Stimulated activated CD4-positive, alpha-beta T cell treated with anti-CD3 and anti-CD28 coated beads, Interleukin-15, amount 100 ng/mL, for 48 hours (primary cell): Measurements from ENCODE around the gene LRRC4C.
"Not testable (repeated sequence)": the region's sequence is repeated elsewhere in the genome, so short reads cannot be mapped to it uniquely, and the experiment has no call there.

ENCODE experiments used
- DNase-seq, 2 donors: peaks; one replicate each; pipeline ENCODE4 v3.0.0-alpha.2; 2020; ENCODE audit warnings: low read depth in 2 of 2

LRRC4C gene

DNA sequence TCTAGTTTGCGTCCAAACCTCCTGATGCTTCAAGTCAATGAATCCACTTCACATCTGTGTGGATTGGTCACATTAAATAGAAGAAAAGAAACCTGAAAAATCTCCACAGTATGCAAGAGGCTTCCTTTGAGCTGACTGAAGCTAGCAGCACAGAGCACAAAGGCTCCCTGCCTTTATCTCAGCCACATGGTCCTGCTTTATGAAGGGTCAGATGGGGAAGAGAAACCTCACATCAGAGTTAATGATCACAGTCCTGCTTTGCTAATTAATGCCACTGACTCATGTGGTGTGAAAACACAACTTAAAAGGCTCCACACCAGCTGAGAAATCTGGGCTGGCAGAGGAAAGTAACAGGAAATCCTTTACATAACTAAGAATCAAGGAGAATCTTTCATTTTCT is 1291.0 kb downstream of the LRRC4C start:
- DNase-seq, result no peak

DNA sequence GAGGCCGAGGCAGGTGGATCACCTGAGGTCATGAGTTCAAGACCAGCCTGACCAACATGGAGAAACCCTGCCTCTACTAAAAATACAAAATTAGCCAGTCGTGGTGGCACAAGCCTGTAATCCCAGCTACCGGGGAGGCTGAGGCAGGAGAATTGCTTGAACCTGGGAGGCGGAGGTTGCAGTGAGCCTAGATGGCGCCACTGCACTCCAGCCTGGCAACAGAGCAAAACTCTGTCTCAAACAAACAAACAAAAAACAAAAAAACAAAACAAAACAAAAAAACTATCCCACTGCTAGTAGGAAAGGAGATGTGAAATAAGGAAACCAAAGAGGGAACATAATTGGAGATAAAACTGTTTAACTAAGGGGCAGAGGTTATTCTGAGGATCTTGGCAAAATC is 1291.6 kb downstream of the LRRC4C start:
- DNase-seq, result not testable (repeated sequence)

DNA sequence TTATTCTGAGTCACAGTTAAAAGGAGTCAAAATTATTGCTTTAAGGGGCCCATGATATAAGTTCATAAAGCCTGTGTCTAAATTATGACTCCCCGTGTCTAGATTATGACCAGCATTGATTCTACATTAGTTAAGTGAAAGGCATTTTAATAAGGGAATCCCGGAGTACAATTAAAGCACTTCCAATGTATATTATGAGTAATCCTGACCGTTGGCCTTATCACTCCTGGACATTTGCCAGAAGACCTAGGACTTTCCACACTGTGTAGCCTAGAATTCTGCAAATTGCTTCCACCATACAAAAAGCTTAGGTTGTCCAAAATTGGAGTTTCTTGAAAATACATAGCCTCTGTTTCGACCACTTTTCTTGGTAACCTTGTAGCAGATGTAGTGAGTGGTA is 1292.6 kb downstream of the LRRC4C start:
- no peak for DNase-seq

DNA sequence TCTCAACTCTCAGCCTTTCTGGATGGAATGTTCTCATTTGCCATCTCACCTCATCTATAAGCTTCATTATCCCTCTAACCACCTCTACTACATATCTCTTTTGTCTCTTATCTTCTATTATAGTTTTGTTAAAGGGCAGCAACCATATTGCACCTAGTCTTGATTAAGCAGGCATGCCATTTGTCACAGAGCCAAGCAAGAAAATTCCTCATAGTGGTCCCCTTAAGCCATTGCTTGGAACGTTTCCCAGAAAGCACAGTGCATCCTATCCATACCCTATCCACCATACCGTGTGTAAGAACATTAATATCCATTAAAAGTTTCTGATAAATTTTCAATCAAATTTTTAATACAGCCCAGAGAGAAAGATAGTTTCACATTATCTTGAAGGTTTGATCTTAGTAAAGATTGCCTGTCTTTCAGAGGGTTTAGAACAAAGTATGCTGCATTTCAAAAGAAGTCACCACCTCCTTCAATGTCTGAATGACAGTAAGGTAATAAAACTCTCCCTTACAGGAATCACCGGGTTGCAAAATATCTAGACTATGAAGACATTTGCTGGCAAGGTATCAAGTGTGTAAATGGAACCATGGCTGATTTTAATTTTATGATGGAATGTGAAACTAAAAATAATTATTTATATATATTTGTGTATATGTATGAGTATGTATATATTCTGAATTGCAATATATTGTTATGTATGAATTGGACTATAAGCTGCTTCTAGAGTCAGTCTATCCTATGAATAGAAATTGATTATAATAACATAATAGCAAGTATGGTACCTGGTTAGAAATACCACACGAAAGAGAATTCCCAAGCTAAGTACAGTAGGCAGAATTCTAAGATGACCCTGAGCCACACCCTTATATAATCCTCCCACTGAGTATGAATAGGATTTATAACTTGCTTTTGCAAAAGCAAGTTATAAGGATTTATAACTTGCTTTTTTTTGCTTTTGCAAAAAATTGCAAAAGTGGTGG is 1296.3 kb downstream of the LRRC4C start:
- DNase-seq, result no peak

DNA sequence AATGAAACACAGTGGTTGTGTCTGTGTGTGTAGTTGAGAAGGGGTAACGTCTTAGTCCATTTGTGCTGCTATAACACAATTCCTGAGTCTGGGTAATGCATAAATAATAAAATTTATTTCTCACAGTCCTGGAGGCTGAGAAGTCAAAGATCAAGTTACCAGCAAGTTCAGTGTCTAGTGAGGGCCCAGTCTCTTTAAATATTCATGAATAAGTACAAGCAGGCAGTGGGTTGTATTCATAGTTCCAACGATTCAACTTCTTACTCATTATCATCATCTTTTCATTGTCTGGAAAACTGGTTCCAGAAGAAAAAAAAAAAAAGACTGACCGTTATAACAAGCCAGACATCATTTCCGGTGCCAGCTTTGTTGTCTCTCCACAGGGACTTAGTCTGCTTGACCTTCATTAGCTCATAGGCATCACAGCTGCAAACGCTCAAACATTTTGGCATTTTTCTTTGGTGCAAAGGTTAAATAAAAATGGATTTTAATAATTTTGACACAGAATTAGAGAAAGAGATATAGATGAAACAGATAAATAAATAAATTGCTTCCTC is 1297.5 kb downstream of the LRRC4C start:
- DNase-seq, result no peak

DNA sequence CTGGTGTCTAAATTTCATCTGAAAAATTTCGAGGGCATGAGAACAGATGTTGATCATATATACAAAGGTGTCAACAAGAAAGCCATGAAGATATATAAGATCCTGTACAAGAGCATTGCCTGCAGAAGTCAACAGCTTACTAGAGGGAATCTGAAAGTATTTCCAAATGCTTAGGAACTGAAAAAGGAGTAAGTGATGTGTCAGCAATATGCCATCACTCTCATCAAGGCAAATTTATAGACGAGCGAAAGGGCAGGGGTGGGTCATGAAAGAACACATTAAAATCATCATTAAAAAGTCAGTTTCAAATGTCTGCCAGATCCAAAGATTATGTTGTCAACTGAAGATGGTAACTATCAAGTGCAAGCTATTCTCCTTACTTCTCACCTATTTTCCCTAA is 1299.0 kb downstream of the LRRC4C start:
- no peak for DNase-seq

DNA sequence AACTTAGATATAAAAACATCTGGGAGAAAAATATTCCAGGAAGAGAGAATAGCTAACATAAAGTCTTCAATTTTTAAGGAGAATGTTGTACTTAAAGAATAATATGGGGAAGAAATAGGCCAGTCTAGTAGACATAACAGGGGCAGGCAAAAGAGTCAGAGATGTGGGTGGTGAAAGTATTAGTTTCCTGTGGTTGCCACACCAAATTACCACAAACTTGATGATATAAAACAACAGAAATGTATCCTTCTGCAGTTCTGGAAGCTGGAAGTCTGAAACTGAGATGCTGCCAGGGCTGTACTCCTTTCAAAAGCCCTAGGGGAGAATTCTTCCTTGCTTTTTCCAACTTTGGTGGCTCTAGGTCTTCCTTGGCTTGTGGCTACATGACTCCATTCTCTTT is 1309.7 kb downstream of the LRRC4C start:
- DNase-seq, result no peak

DNA sequence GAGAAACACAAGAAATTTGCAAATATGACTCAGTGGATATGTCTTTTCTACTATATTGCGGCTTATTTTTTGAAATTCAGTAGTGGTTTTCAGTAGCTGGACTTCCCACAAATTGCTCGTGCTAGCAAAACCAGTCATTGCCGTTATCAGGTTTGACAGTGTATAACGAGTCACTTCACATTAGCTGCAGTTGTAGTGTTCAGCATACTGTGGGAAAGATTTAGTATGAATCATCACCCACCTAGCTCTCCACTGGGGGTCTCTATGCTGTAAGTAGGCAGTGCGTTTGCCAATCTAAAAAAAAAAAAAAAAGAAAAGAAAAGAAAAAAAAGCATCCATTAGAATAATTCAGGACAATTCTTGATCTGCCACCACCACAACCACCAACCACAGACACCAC is 1318.9 kb downstream of the LRRC4C start:
- no peak for DNase-seq

DNA sequence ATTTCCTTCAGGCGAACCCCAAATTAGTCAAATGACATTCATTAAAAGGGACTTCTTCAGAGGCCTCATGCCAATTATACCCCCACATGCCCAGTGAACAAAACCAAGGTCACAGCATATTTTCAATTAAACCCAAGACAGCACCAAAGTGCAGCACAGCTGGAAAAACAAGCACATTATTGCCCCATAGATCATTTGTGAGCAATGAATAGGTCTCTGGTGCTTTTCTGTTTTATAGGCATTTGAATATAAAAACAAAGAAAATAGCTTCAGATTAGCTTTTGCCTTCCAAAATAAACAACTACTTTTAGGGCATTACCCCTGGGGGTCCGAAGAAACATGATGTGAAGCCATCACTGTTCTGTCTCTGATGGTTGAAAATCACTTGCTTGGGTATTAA is 1319.9 kb downstream of the LRRC4C start:
- DNase-seq, result no peak

DNA sequence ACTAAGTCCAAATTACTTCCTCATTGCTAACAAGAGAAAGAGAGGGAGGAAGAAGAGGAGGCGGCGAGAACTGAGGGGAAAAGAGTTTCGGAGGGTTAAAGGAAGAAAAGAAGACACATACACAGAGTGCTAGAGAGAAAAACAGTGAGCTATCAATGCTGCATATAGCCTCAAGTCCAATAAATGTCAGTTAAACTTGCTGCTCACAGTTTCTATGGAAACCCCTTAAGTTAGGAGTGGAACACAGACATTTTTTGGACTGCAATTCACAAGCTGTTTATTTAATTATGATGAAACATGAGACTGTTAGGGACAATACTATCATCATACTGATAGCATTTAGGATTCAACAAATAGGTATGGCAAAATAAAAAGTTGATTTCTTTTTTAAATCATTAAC is 1320.4 kb downstream of the LRRC4C start:
- DNase-seq, result no peak

DNA sequence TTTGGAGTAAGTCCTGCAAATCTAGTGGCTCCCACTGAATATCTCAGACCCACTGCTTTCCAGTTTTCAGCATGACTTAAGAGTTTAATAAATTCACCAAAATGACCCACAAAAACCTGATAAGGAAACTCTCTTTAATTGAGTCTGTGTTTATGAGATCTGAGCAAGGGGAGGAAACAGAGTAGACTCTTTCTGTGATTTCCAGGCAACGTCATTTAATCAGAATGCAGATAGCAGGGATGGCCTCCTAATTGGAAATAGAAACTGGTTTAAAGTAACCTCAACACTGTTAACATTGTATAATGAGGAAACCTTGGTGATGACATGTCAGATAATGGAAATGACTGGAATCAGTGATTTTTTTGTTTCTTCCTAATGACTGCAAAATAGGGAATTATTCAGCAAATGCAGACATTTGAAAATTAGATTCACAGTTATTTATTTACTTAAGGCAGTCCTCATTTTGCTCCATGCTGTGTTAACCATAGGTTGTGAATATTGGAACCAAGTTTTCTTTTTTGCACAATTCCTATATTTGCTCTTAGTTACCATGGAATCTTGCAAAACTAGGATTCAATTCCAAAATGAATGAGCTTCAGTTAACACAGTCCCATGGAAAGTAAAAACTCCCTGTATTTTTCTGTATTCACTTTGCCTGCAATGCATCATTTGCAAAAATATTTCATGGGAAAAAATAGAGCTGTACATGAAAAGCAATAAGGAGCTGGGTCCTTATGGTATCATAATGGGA is 1324.5 kb downstream of the LRRC4C start:
- DNase-seq, result no peak

DNA sequence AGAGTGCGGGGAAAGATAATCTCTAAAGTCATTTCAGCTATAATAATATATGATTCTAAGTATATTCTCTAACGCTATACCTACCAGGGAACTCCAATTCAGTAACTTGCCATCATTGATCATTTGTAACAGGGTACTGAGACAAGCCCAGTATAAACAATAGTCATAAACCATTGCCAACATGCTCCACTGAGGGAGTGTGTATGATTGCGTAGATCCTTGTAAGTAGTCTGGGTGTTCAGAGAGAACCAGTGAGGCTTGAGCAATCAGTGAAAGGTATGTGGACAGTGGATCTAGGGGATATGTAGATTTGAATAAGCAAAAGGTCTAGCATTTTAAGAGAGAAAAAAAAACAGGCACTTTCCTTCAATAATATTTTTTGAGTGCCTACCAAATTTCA is 1326.0 kb downstream of the LRRC4C start:
- DNase-seq, result no peak

DNA sequence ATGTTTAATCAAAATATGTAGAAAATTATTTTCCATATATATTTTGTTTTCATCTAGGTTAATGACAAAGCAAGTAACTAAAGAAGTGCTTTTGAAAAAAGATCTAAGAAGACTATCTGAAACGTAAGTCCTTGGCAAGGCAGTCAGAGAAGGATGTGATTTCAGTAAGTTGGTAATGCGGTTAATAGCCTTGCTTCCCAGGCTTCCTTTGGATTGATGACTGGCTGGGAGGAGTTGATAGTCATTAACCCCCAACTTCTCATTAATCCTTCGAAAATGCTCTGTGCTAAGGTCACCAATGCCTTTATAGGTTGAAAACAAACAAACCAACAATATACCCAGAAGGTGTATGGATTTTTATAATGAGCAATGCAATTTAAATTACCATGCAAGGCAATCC is 1326.5 kb downstream of the LRRC4C start:
- no peak for DNase-seq

DNA sequence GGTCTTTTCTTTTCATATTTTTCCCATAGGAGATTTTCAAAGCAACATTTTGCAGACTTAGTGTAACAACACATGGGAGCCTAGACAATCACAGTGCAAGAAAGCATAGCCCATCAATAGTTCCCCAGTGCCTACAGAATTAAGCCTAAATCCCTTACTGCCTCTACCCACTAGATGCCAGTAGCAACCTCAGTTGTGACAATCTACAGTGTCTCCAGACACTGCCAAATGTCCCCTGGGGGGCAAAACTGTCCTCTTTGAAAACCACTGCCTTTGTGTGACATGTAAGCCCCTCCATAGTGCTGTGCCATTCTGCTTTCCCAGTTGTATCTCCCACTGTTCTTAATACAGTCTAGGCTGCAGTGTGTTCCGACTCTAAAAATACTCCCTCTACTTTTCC is 1329.0 kb downstream of the LRRC4C start:
- no peak for DNase-seq

DNA sequence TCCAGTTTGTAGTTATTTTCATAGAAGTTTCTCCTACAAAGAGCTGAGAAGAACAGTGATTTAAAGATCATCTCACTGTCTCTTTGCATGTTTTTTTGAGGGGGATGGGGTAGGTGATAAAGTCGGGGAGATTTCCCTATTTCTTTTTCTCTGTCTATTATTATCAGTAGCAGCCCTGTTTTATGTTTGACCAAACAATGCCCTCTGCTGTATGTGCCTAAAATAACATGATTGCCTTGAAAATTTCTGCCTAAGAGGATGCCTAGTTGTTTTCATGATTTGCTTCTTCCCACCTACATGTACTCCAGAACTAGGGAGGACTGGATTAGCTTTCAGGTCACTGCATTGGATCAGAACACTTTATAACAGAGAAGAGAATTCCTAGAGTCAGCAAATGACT is 1330.2 kb downstream of the LRRC4C start:
- DNase-seq, result no peak

DNA sequence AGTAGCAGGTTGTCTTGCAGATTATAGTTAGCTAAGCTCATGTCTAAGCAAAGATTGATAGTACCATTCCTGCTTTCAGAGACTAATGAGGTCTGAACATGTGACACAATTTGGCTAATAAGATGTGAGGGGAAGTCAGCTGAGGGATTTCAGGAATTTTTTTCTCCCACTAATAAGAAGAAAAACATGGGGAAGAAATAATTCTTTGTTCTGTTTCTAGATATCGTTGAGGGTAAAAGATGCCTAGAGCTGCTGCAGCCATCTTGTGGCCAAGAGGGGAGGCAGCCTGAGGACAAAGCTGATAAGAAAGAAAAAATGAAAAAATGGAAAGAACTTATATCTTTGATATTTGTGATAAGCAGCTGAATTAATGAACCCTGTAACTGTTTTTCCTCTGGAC is 1334.4 kb downstream of the LRRC4C start:
- no peak for DNase-seq

DNA sequence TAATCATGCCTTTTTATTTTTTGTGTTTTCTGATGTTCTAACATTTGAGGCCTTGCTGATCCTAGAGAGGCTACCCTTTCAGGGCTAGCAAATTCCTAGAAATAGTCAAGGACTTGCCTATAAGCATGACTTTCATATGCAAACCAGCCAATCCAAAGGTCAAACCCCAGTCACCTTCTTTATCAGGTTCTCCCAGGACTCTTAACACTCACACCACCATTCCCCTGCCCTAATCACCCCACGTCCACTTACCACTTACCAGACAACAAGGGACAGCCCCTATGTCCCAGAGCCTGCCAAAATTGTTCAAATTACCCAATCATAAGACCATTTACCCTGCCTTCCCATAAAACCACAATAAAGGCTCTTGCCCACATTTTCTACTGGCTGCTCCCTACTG is 1339.8 kb downstream of the LRRC4C start:
- DNase-seq, result no peak

DNA sequence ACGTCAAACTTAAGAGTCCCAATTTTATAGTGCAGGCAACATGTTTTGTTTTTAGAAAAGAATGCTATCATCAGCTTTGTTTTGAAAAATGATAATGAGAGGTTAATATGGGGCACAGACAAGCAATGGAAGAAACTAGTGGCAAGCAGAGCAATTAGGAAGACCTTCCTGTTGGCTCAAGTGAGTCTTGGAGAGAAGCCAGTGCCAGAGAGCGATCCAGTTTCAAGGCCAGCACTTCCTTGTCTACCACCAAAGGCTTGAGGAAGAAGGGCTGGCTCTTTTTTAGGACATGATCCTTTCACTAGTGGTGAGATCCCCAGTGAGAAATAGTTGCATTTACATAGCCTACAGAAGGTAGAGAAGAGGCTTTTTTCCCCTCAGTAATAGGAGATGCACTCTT is 1340.7 kb downstream of the LRRC4C start:
- DNase-seq, result no peak

DNA sequence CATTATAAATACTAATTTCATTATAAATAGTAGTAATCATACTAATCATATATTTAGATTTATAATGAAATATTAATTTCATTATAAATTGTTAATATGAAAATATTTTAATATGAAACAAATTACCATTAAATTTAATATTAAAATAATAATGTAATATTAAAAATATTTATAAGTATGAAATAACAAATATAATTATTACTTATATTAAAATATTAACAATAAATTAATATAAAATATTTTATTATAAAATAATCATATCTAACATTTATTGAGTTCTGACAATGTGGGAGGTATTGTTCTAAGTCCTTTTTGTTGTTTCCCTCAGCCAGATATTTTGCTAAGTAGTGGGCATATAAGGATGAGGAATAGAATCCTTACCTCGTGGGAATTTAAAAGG is 1341.4 kb downstream of the LRRC4C start:
- no peak for DNase-seq

DNA sequence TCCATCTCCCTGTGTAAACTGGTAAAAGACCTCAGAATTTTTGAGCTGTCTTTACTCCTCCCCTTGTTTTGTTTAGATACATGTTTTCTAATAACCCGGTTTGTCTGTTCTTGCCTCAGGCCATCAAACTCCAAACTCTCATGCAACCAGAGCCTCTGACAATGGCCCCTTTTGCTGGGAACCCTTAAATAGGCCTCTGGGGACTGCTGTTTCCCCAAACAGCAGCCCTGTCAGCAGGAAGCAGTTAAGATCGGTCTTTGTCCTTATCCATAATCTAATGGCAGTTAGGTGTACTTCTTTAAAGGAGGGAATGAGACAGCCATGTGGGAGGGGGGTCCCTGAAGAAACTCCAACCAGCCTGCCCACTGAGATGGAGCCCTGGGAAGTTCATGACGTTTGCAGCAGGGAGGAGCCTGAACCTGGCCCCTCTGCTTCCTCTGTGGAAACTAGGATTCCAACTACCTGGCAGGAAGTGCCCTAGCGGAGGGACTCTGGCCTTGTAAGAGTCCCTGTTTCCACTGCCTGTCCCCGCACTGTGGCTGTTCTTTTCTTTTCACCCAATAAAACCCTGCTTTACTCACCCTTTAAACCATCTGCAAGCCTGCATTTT is 1354.4 kb downstream of the LRRC4C start:
- DNase-seq, result no peak

DNA sequence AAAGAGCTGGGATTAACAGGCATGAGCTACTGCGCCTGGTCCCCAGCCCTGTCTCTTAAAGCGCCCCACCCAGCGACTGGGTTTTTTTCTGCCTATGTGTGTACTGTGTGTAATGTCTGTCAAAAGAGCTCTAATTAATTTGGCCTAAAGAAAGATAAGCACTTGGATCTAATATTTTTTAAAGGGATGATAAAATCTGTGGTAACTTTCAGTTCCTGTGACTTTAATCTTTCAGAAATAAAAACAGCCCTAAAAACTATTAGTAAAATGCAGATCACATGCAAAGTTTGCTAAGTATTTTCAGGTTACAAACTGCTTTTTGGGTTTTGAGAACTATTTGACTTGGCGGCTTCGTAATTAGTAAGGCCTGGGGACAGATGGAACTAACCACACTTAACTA is 1358.7 kb downstream of the LRRC4C start:
- DNase-seq, result no peak

DNA sequence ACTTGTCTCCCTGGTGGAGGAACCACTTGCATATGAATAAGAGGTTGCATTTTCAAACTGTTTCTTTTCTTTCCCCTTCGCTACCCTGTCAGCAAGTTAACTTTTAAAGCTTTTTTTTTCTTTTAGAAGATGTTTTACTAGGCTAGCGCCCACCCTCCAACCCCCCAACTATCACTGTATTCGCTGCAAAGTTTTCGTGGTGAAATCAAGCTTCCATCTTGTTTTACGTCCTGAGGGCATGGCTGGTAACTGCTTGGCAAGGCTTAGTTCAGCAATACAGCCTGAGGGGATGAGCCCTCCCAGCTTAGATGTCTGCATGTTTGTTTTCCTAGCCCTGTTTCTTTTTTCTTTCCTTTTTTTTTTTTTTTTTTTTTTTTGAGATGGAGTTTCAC is 1359.3 kb downstream of the LRRC4C start:
- DNase-seq, result no peak
